K562 (cell line): ENCODE data around the gene SLC5A5. TPM values are rescaled to one million over a fixed set of nuclear protein-coding genes. Genes with fewer than 3 reads are reported as not detected.

ENCODE experiments used
- E2F4 ChIP-seq: sonication (generic); formaldehyde crosslinking; IDR thresholded peaks from 2 replicates; pipeline ENCODE4 v1.8.0; 2022; ENCODE audit warnings: mild to moderate bottlenecking, low read depth, missing genetic modification reagents
- HDAC2 ChIP-seq: fragments of 450-650 bp; IDR thresholded peaks from 2 replicates; pipeline ENCODE4 v1.6.1; 2016; ENCODE audit warnings: mild to moderate bottlenecking
- HMG20A ChIP-seq: fragments of 450-650 bp; formaldehyde crosslinking; conservative IDR thresholded peaks from 2 replicates; pipeline ENCODE4 v1.4.0; 2020; ENCODE audit warnings: mild to moderate bottlenecking, mixed read lengths
- MTA1 ChIP-seq: fragments of 450-650 bp; IDR thresholded peaks from 2 replicates; pipeline ENCODE4 v1.6.1; 2017; ENCODE audit warnings: borderline replicate concordance
- RBM15 ChIP-seq: fragments of 200-400 bp; formaldehyde crosslinking; IDR thresholded peaks from 2 replicates; pipeline ENCODE4 v1.6.1; 2018; ENCODE audit warnings: mild to moderate bottlenecking, low read length, moderate library complexity; ENCODE audit not compliant: insufficient read depth
- SFPQ ChIP-seq: fragments of 200-400 bp; formaldehyde crosslinking; IDR thresholded peaks from 2 replicates; pipeline ENCODE4 v1.6.1; 2017; ENCODE audit warnings: mild to moderate bottlenecking, low read depth, low read length, moderate library complexity
- SIN3B ChIP-seq: fragments of 450-650 bp; IDR thresholded peaks from 2 replicates; pipeline ENCODE4 v1.6.1; 2017; ENCODE audit warnings: low read depth, mild to moderate bottlenecking, moderate library complexity
- XRCC3 ChIP-seq: fragments of 450-650 bp; IDR thresholded peaks from 2 replicates; pipeline ENCODE4 v1.6.1; 2017; ENCODE audit warnings: mild to moderate bottlenecking, moderate library complexity
- ZBTB2 ChIP-seq: fragments of 450-650 bp; IDR thresholded peaks from 2 replicates; pipeline ENCODE4 v1.6.1; 2016; ENCODE audit warnings: antibody characterized with exemption
- ZBTB5 ChIP-seq: fragments of 450-650 bp; IDR thresholded peaks from 2 replicates; pipeline ENCODE4 v1.6.1; 2017; ENCODE audit warnings: antibody characterized with exemption
- ZFP36 ChIP-seq: fragments of 150-350 bp; IDR thresholded peaks from 2 replicates; pipeline ENCODE4 v1.6.1; 2018; ENCODE audit warnings: low read length, low read depth; ENCODE audit not compliant: partially characterized antibody
- ZNF140 ChIP-seq: fragments of 250-450 bp; sonication (Bioruptor Pico); IDR thresholded peaks from 2 replicates; pipeline ENCODE4 v1.8.0; 2021; ENCODE audit warnings: moderate library complexity, mild to moderate bottlenecking, inconsistent platforms
- ZNF23 ChIP-seq: fragments of 250-450 bp; sonication (Bioruptor Pico); IDR thresholded peaks from 2 replicates; pipeline ENCODE4 v1.4.0; 2020; ENCODE audit warnings: mild to moderate bottlenecking
- ZNF639 ChIP-seq, 2 experiments: fragments of 200-800 bp in 1 of 2; sonication (Bioruptor generic) in 1 of 2; sonication (generic) in 1 of 2; formaldehyde crosslinking in 1 of 2; IDR thresholded peaks in 1 of 2; conservative IDR thresholded peaks in 1 of 2; 2 replicates each; pipeline versions ENCODE4 v1.5.0 to v1.6.1; 2016 to 2020; ENCODE audit warnings: missing compliant biosample characterization in 1 of 2, missing genetic modification characterization in 1 of 2, missing genetic modification reagents in 1 of 2
- polyA plus RNA-seq, 8 experiments: library from polyadenylated mRNA; depleted of rRNA in 4 of 8; stranded (reverse) in 5 of 8; unstranded in 3 of 8; fragments of >200 nt; fragmentation: Nextera tagmentation in 2 of 8; fragmentation: Illumina TruSeq in 1 of 8; extraction: Ambion mirVana in 2 of 8; extraction: Trizol in 1 of 8; gene quantifications; 2 replicates each; pipeline versions ENCODE4 v1.2.1 to v1.2.3, GENCODE V29; 2011 to 2014; ENCODE audit warnings: inconsistent platforms in 1 of 8, missing spikeins in 1 of 8
- total RNA-seq, 7 experiments: library from RNA; depleted of rRNA in 6 of 7; stranded (reverse); fragments of >200 nt in 6 of 7; fragmentation: Illumina TruSeq in 2 of 7; extraction: Trizol in 2 of 7; gene quantifications; 2 replicates each; pipeline versions ENCODE4 v1.2.1 to v1.2.3, GENCODE V29; 2011 to 2021; ENCODE audit warnings: low replicate concordance in 1 of 7

Gene SLC5A5
- total and polyA plus RNA-seq, 9 of the 15 experiments (the other 6 are each of a cell fraction or from before 2014, with no cell fraction given), result 0.10 to 0.73 (median 0.23) TPM

- peak; percentile 99 for TF ChIP-seq MTA1
- TF ChIP-seq RBM15, result no peak
- TF ChIP-seq ZBTB2, result 0 out of 2 replicates have a peak, but pooled peaks have one; percentile 15
- no peak for TF ChIP-seq HMG20A
- TF ChIP-seq SFPQ, result no peak
- TF ChIP-seq ZNF23, result no peak
- no peak for TF ChIP-seq E2F4 (CRISPR knock-in tag)
- TF ChIP-seq SIN3B, result peak; percentile 89
- no peak for TF ChIP-seq ZBTB5
- TF ChIP-seq ZNF639 (CRISPR knock-in tag; conservative IDR thresholded peaks at IDR 0.05 in 1 of 2, IDR thresholded peaks at IDR 0.05 in 1 of 2), result peak in 1 of 2 experiments; percentile 97; a peak in 2 of 4 replicates
- peak; percentile 5 for TF ChIP-seq ZFP36
- no peak for TF ChIP-seq ZNF140 (CRISPR knock-in tag)
- TF ChIP-seq XRCC3, result no peak
- TF ChIP-seq HDAC2, result peak; percentile 30; the same call in 1 of the 2 replicates
Observed at GRCh38 chr19:17932485-17933338, 61.0 kb downstream of the SLC5A5 start, which contains the start of gene CCDC124 (continued).
